Hepatocyte (in vitro differentiated cells): ENCODE measurements around the gene PPP1R27. TPM values are rescaled to one million over a fixed set of nuclear protein-coding genes. Genes with fewer than 3 reads are reported as not detected.

Source experiments
- DNase-seq: peaks from one replicate; pipeline ENCODE4 v3.0.0-alpha.2; 2016; ENCODE audit warnings: low spot score
- H2AFZ ChIP-seq: fragments of 200-600 bp; sonication (generic); 2 replicates; pipeline ENCODE4 v1.6.0; 2016; ENCODE audit warnings: antibody characterized with exemption, mild to moderate bottlenecking
- H3K27ac ChIP-seq: fragments of 200-600 bp; sonication (generic); 2 replicates; pipeline ENCODE4 v1.5.1; 2016; ENCODE audit warnings: mild to moderate bottlenecking
- H3K27me3 ChIP-seq: fragments of 200-600 bp; sonication (generic); 2 replicates; pipeline ENCODE4 v1.6.1; 2016
- H3K36me3 ChIP-seq: fragments of 200-600 bp; sonication (generic); replicated peaks from 2 replicates; pipeline ENCODE4 v1.5.1; 2016; ENCODE audit warnings: low read depth; ENCODE audit not compliant: insufficient read depth
- H3K4me1 ChIP-seq: fragments of 200-600 bp; sonication (generic); 2 replicates; pipeline ENCODE4 v1.5.1; 2016; ENCODE audit warnings: mild to moderate bottlenecking, moderate library complexity; ENCODE audit not compliant: insufficient read depth
- H3K4me2 ChIP-seq: fragments of 200-600 bp; sonication (generic); 2 replicates; pipeline ENCODE4 v1.6.0; 2016
- H3K4me3 ChIP-seq: fragments of 200-600 bp; sonication (generic); 2 replicates; pipeline ENCODE4 v1.5.1; 2016; ENCODE audit warnings: mild to moderate bottlenecking
- H3K79me2 ChIP-seq: fragments of 200-600 bp; sonication (generic); 2 replicates; pipeline ENCODE4 v1.6.0; 2017; ENCODE audit warnings: mild to moderate bottlenecking
- H3K9me2 ChIP-seq: fragments of 200-600 bp; sonication (generic); replicated peaks from 2 replicates; pipeline ENCODE4 v1.6.0; 2017; ENCODE audit warnings: mild to moderate bottlenecking; ENCODE audit not compliant: insufficient read depth
- H3K9me3 ChIP-seq: fragments of 200-600 bp; sonication (generic); 2 replicates; pipeline ENCODE4 v1.5.1; 2016; ENCODE audit warnings: low read depth, mild to moderate bottlenecking
- H4K20me1 ChIP-seq: fragments of 200-600 bp; sonication (generic); 2 replicates; pipeline ENCODE4 v1.6.0; 2016; ENCODE audit warnings: mild to moderate bottlenecking; ENCODE audit not compliant: insufficient read depth, poor library complexity, severe bottlenecking
- CTCF ChIP-seq: fragments of 200-600 bp; sonication (generic); IDR thresholded peaks from 2 replicates; pipeline ENCODE4 v1.5.1; 2016; ENCODE audit warnings: antibody characterized with exemption, mild to moderate bottlenecking; ENCODE audit not compliant: poor library complexity
- EZH2 ChIP-seq: fragments of 200-600 bp; sonication (generic); IDR thresholded peaks from 2 replicates; pipeline ENCODE4 v1.6.1; 2016; ENCODE audit warnings: antibody characterized with exemption, mild to moderate bottlenecking, borderline replicate concordance
- EZH2phosphoT487 ChIP-seq: fragments of 200-600 bp; sonication (generic); IDR thresholded peaks from one replicate; pipeline ENCODE4 v1.6.1; 2018; ENCODE audit warnings: antibody characterized with exemption, mild to moderate bottlenecking, low read depth, moderate library complexity; ENCODE audit not compliant: unreplicated experiment, severe bottlenecking
- WGBS: methylation state at CpG from one replicate; pipeline ENCODE4 v1.1.6; 2016; ENCODE audit warnings: low lambda C conversion rate; ENCODE audit errors: missing lambda C conversion rate; 5-methylcytosine and 5-hydroxymethylcytosine counted together
- polyA plus RNA-seq: library from polyadenylated mRNA; unstranded; fragments of >200 nt; fragmentation: Nextera tagmentation; extraction: Ambion mirVana; gene quantifications from 2 replicates; pipeline ENCODE4 v1.2.1, GENCODE V29; 2016
- total RNA-seq: library from RNA; depleted of rRNA; stranded (reverse); fragments of >200 nt; gene quantifications from 2 replicates; pipeline ENCODE4 v1.2.3, GENCODE V29; 2014

Gene PPP1R27
- total and polyA plus RNA-seq, 2 experiments from 2014 or later: 0.56 TPM; not detected in 1

GRCh38 chr17:81804559-81805399, 30.1 kb downstream of the PPP1R27 start:
- Histone ChIP-seq H3K27me3 (peaks cover 72% of the 10 kb centered on the region), H3K4me3 (no peak overlapping the region), H4K20me1 (no peaks in the 10 kb centered on the region), H3K4me2 (peak overlapping the region; percentile 84), H3K27ac (no peak overlapping the region), H3K9me3 (no peaks in the 10 kb centered on the region), H3K79me2 (no peaks in the 10 kb centered on the region), H2AFZ (no peak overlapping the region), H3K4me1 (no peaks in the 10 kb centered on the region), H3K36me3 (no peaks in the 10 kb centered on the region), H3K9me2 (no peaks in the 10 kb centered on the region)
- TF ChIP-seq EZH2 (peak; percentile 94), EZH2phosphoT487 (peak; percentile 11), CTCF (no peak)
- 20% methylated on average over 45 of the region's 65 CpGs for WGBS
- DNase-seq: no peak

- Histone ChIP-seq H2AFZ (no peak within 1 kb of the TSS), H3K4me1 (no peaks in the 10 kb centered on the region), H3K36me3 (no peaks in the 10 kb centered on the region), H4K20me1 (no peaks in the 10 kb centered on the region), H3K27ac (no peak within 1 kb of the TSS), H3K4me2 (peak within 1 kb of the TSS; percentile 84), H3K79me2 (no peaks in the 10 kb centered on the region), H3K9me2 (no peaks in the 10 kb centered on the region), H3K9me3 (no peaks in the 10 kb centered on the region), H3K4me3 (no peak within 1 kb of the TSS), H3K27me3 (peaks cover 73% of the 10 kb centered on the region)
- DNase-seq: no peak
- 2% methylated on average over 11 of the region's 110 CpGs for WGBS
- TF ChIP-seq CTCF: no peak
- TF ChIP-seq EZH2: peak; percentile 34
- peak; percentile 64 for TF ChIP-seq EZH2phosphoT487
Observed at GRCh38 chr17:81803728-81804558, 30.9 kb downstream of the PPP1R27 start, which contains the start of gene GCGR. GCGR (plus strand) TSS chr17:81804150; CDS start chr17:81809019, 4,869 bp downstream.

GRCh38 chr17:81802856-81803643, 31.8 kb downstream of the PPP1R27 start:
- Histone ChIP-seq H3K79me2 (no peaks in the 10 kb centered on the region), H2AFZ (no peak overlapping the region), H3K9me3 (no peaks in the 10 kb centered on the region), H4K20me1 (no peaks in the 10 kb centered on the region), H3K4me1 (no peaks in the 10 kb centered on the region), H3K27ac (no peak overlapping the region), H3K36me3 (no peaks in the 10 kb centered on the region), H3K4me3 (no peak overlapping the region), H3K9me2 (no peaks in the 10 kb centered on the region), H3K4me2 (peak overlapping the region; percentile 84), H3K27me3 (peaks cover 72% of the 10 kb centered on the region)
- TF ChIP-seq EZH2phosphoT487: no peak
- TF ChIP-seq EZH2: peak; percentile 45
- WGBS: 38% methylated on average over 21 of the region's 26 CpGs
- DNase-seq: no peak
